Endothelial cell (in vitro differentiated cells): Measurements from ENCODE around the gene PRR15L. TPM values are rescaled to one million over a fixed set of nuclear protein-coding genes. Genes with fewer than 3 reads are reported as not detected.
"Not testable (repeated sequence)": the region's sequence is repeated elsewhere in the genome, so short reads cannot be mapped to it uniquely, and the experiment has no call there.

Experiments used
- DNase-seq: peaks from one replicate; pipeline ENCODE4 v3.0.0; 2021; ENCODE audit warnings: low spot score
- H3K27ac Mint-ChIP-seq: one replicate; pipeline ENCODE4 v1.8.0; 2021; ENCODE audit warnings: mixed read lengths, inconsistent platforms; ENCODE audit not compliant: unreplicated experiment
- H3K27me3 Mint-ChIP-seq: one replicate; pipeline ENCODE4 v1.8.0; 2021; ENCODE audit warnings: mild to moderate bottlenecking, moderate library complexity, mixed read lengths, inconsistent platforms; ENCODE audit not compliant: unreplicated experiment
- H3K36me3 Mint-ChIP-seq: one replicate; pipeline ENCODE4 v1.8.0; 2021; ENCODE audit warnings: mild to moderate bottlenecking, low read depth, mixed read lengths, inconsistent platforms; ENCODE audit not compliant: unreplicated experiment
- H3K4me1 Mint-ChIP-seq: one replicate; pipeline ENCODE4 v1.8.0; 2021; ENCODE audit warnings: mild to moderate bottlenecking, mixed read lengths, inconsistent platforms; ENCODE audit not compliant: unreplicated experiment
- H3K4me3 Mint-ChIP-seq: one replicate; pipeline ENCODE4 v1.8.0; 2021; ENCODE audit warnings: mild to moderate bottlenecking, mixed read lengths, inconsistent platforms; ENCODE audit not compliant: unreplicated experiment
- H3K9me3 Mint-ChIP-seq: one replicate; pipeline ENCODE4 v1.8.0; 2021; ENCODE audit warnings: mixed read lengths, inconsistent platforms; ENCODE audit not compliant: unreplicated experiment
- total RNA-seq: library from RNA; stranded (reverse); fragmentation: NEBNext Ultra II Directional; extraction: Animal tissue kit (Norgen Biotek cat#: 25700); gene quantifications from one replicate; pipeline ENCODE4 v1.2.1, GENCODE V29; 2021; ENCODE audit not compliant: unreplicated experiment
- TF ChIP-seq, protein P1 (sequence below): fragments of 200-600 bp; sonication (generic); IDR thresholded peaks from one replicate; pipeline ENCODE4 v1.5.0; 2021; ENCODE audit warnings: antibody characterized with exemption; ENCODE audit not compliant: unreplicated experiment

The PRR15L gene
- total RNA-seq, 1 donor from 2014 or later = not detected

DNA sequence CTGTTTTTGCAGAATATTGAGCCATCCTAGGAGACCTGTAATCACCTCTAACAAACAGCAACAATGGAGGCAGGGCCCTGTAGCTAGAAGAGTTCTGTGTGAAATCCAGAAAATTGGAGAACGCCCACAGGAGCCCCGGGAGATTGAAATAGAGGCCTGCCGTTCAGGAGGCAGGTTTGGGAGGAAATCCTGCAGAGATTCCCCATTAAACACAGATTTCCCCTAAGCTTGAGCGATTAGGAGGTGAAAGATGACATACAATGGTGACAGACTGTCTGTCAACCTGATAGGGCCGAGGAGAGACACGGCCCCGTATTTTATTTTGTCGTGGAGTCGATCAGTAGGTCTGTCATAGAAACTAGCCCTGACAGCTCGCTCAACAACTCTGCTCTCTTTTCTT is 31.5 kb upstream of the PRR15L start:
- TF ChIP-seq, protein P1, sequence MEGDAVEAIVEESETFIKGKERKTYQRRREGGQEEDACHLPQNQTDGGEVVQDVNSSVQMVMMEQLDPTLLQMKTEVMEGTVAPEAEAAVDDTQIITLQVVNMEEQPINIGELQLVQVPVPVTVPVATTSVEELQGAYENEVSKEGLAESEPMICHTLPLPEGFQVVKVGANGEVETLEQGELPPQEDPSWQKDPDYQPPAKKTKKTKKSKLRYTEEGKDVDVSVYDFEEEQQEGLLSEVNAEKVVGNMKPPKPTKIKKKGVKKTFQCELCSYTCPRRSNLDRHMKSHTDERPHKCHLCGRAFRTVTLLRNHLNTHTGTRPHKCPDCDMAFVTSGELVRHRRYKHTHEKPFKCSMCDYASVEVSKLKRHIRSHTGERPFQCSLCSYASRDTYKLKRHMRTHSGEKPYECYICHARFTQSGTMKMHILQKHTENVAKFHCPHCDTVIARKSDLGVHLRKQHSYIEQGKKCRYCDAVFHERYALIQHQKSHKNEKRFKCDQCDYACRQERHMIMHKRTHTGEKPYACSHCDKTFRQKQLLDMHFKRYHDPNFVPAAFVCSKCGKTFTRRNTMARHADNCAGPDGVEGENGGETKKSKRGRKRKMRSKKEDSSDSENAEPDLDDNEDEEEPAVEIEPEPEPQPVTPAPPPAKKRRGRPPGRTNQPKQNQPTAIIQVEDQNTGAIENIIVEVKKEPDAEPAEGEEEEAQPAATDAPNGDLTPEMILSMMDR = no peak
- Mint-ChIP-seq H3K27ac (no peak overlapping the region), H3K4me3 (no peak overlapping the region), H3K9me3 (no peaks in the 10 kb centered on the region), H3K4me1 (peaks cover 9% of the 10 kb centered on the region), H3K36me3 (no peaks in the 10 kb centered on the region), H3K27me3 (peaks cover 3% of the 10 kb centered on the region)
- no peak for DNase-seq

DNA sequence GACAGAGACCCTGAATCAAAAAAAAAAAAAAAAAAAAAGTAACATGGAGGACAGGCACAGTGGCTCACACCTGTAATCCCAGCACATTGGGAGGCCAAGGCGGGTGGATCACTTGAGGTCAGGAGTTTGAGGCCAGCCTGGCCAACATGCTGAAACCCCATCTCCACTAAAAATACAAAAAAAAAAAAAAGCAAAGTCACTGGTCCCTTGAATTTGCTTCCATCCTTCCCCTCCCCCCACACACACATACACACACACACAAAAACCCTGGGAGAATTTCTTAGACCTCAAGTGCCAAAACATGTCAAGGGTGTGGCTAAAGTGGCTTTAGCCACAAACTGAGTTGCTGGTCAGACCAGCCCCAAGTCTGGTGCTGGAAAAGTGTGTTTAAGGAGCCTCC is 30.8 kb upstream of the PRR15L start:
- not testable (repeated sequence) for DNase-seq, H3K36me3 Mint-ChIP-seq, H3K4me1 Mint-ChIP-seq, H3K27me3 Mint-ChIP-seq, H3K4me3 Mint-ChIP-seq, H3K9me3 Mint-ChIP-seq, H3K27ac Mint-ChIP-seq

DNA sequence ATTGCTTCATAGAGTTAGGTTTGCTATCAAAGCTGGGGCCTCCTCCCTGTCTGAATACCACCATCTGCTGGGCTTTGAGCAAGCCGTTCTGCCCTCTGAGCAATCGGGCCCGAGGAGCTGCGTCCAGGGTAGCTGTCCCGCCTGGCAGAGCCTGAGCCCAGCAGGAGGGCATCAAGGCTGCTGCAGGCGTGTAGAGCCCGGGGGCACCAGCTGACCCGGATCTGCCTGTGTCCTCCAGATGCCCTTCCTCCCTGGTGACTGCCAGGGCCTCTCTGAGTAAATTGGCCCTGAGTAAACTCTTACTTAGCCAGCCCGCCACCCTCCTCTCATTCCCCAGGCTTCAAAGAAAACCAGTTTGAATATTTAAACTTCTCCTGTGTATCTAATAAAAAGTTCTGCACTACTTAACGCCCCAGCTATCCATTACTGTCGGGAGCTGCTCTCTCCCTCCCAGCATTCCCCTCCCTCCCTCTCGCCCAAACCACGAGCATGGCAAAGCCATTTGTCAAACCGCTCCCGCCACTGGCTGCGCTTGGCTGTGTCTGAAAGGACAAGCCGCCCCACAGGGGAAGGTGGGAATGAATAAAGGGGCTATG is 29.7 kb upstream of the PRR15L start:
- peaks cover 9% of the 10 kb centered on the region for H3K4me1 Mint-ChIP-seq
- TF ChIP-seq, protein P1 = no peak
- H3K27ac Mint-ChIP-seq = no peak overlapping the region
- H3K9me3 Mint-ChIP-seq = no peaks in the 10 kb centered on the region
- no peak for DNase-seq
- peaks cover 3% of the 10 kb centered on the region for H3K27me3 Mint-ChIP-seq
- peaks cover 8% of the 10 kb centered on the region for H3K36me3 Mint-ChIP-seq
- H3K4me3 Mint-ChIP-seq = no peak overlapping the region

DNA sequence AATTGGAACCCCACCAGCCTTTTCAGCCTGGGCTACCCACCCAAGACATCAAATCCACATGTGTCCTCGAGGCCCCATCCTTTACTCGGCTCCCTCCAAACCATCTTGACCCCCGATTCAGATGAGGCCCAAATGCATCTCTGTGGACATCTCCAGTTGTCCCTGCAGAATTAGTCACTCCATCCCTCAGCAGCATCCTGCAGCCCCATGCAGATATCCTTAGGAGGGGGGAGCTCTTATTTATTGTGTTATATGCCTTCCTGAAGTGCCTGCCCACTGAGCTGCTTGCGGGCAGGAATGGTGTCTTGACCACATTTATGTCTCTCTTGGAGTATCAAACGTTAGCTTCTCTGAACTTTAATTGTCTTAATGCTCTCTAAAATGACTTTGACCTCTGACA is 28.8 kb upstream of the PRR15L start:
- peaks cover 3% of the 10 kb centered on the region for H3K27me3 Mint-ChIP-seq
- no peak for DNase-seq
- H3K4me3 Mint-ChIP-seq = no peak overlapping the region
- peaks cover 8% of the 10 kb centered on the region for H3K36me3 Mint-ChIP-seq
- H3K27ac Mint-ChIP-seq = no peak overlapping the region
- H3K4me1 Mint-ChIP-seq = peaks cover 9% of the 10 kb centered on the region
- TF ChIP-seq, protein P1 = no peak
- H3K9me3 Mint-ChIP-seq = no peaks in the 10 kb centered on the region

DNA sequence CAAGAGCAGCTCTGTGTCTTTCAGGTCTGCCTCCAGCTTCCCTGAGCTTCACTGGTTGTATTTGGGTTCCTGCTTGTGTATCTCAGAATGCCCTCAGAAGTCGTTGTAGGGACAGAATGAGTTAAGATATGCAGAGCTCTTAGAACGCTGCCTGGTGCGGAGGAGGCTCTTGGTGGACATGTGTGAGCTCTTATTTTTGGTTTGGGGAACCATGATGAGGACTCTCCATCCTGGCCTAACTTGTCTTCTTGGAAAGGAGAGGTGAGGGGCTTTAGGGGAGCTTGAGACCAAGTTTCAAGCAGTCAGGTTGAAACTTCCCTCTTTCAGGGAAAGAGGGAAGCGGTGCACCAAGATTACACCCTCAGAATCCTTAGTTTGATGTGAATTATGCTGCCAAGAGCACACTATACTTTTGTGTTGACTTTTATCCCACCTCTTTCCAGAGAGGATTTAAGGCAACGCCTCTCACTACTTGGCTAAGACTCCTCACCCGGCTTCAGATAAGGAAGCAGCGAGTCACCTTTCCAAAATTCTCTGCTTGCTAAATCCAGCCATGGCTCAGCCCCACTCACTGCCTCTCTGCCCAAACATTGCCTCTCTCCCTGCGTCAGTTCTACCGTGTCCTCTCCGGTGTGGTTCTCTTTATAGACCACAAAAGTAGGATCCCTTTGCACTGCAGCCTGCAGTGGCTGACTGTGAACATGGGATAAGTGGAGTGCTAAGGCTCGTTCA is 26.0 kb upstream of the PRR15L start:
- no peaks in the 10 kb centered on the region for H3K9me3 Mint-ChIP-seq
- TF ChIP-seq, protein P1 = no peak
- no peak overlapping the region for H3K27ac Mint-ChIP-seq
- H3K4me3 Mint-ChIP-seq = peak overlapping the region; percentile 7
- H3K4me1 Mint-ChIP-seq = peaks cover 2% of the 10 kb centered on the region
- H3K27me3 Mint-ChIP-seq = peaks cover 5% of the 10 kb centered on the region
- no peak for DNase-seq
- peaks cover 28% of the 10 kb centered on the region for H3K36me3 Mint-ChIP-seq
